Liver (tissue), 9 donors: ENCODE measurements around the gene CRIP1. TPM values are rescaled to one million over a fixed set of nuclear protein-coding genes. Genes with fewer than 3 reads are reported as not detected.

ENCODE experiments used
- DNase-seq: peaks from one replicate; pipeline ENCODE4 v3.0.0-alpha.2; 2017; ENCODE audit warnings: low spot score
- H3K27ac ChIP-seq, 2 donors: one replicate each; pipeline ENCODE4 v1.7.0; 2013; ENCODE audit warnings: inconsistent platforms in 2 of 2, low read length in 2 of 2, control low read depth in 1 of 2, low read depth in 1 of 2, mild to moderate bottlenecking in 1 of 2
- H3K27me3 ChIP-seq, 4 donors: one replicate each; pipeline versions ENCODE4 v1.6.1 to v1.7.0; 2013; ENCODE audit warnings: low read length in 3 of 4, inconsistent platforms in 1 of 4, mild to moderate bottlenecking in 1 of 4, moderate library complexity in 1 of 4; ENCODE audit not compliant: control insufficient read depth in 4 of 4, insufficient read depth in 4 of 4
- H3K36me3 ChIP-seq, 4 donors: one replicate each; pipeline versions ENCODE4 v1.6.1 to v1.7.0; 2013; ENCODE audit warnings: low read length in 3 of 4, mild to moderate bottlenecking in 3 of 4, low read depth in 1 of 4, moderate library complexity in 1 of 4; ENCODE audit not compliant: control insufficient read depth in 4 of 4, insufficient read depth in 3 of 4
- H3K4me1 ChIP-seq, 4 donors: one replicate each; pipeline versions ENCODE4 v1.6.1 to v1.7.0; 2013; ENCODE audit warnings: low read length in 3 of 4, mild to moderate bottlenecking in 3 of 4, moderate library complexity in 1 of 4; ENCODE audit not compliant: control insufficient read depth in 4 of 4, insufficient read depth in 4 of 4
- H3K4me3 ChIP-seq, 3 donors: one replicate each; pipeline versions ENCODE4 v1.6.1 to v1.7.0; 2013; ENCODE audit warnings: low read length in 3 of 3, control low read depth in 1 of 3, low read depth in 1 of 3, mild to moderate bottlenecking in 1 of 3
- H3K9ac ChIP-seq, 2 donors: one replicate each; pipeline ENCODE4 v1.7.0; 2013; ENCODE audit warnings: low read length in 2 of 2, mild to moderate bottlenecking in 2 of 2, moderate library complexity in 2 of 2, control low read depth in 1 of 2, low read depth in 1 of 2
- H3K9me3 ChIP-seq, 4 donors: one replicate each; pipeline versions ENCODE4 v1.6.1 to v1.7.0; 2013; ENCODE audit warnings: low read length in 3 of 4; ENCODE audit not compliant: control insufficient read depth in 4 of 4
- ATF3 ChIP-seq: IDR thresholded peaks from 2 replicates; pipeline ENCODE4 v1.6.1; 2016; ENCODE audit warnings: antibody characterized with exemption
- CTCF ChIP-seq: fragments of 150-350 bp; IDR thresholded peaks from 2 replicates; pipeline ENCODE4 v1.5.1; 2017; ENCODE audit warnings: improper control_type of control experiment, low read depth, low read length; ENCODE audit not compliant: missing input control
- EGR1 ChIP-seq, 2 donors: IDR thresholded peaks; 2 replicates each; pipeline ENCODE4 v1.6.1; 2016 to 2018; ENCODE audit warnings: antibody characterized with exemption in 2 of 2, low read depth in 2 of 2
- FOXA1 ChIP-seq: IDR thresholded peaks from 2 replicates; pipeline ENCODE4 v1.6.1; 2016; ENCODE audit warnings: antibody characterized with exemption
- FOXA2 ChIP-seq: IDR thresholded peaks from 2 replicates; pipeline ENCODE4 v1.6.1; 2016; ENCODE audit warnings: antibody characterized with exemption
- GABPA ChIP-seq, 2 donors: IDR thresholded peaks in 1 of 2; conservative IDR thresholded peaks in 1 of 2; 2 replicates each; pipeline ENCODE4 v1.6.1; 2016; ENCODE audit warnings: antibody characterized with exemption in 2 of 2, mild to moderate bottlenecking in 1 of 2, moderate library complexity in 1 of 2
- HNF4A ChIP-seq, 2 donors: conservative IDR thresholded peaks; 2 replicates each; pipeline ENCODE4 v1.6.1; 2016; ENCODE audit warnings: antibody characterized with exemption in 2 of 2, mild to moderate bottlenecking in 2 of 2
- HNF4G ChIP-seq: IDR thresholded peaks from 2 replicates; pipeline ENCODE4 v1.6.1; 2016; ENCODE audit warnings: antibody characterized with exemption
- JUND ChIP-seq, 2 donors: IDR thresholded peaks; 2 replicates each; pipeline ENCODE4 v1.6.1; 2016; ENCODE audit warnings: antibody characterized with exemption in 2 of 2
- MAX ChIP-seq: IDR thresholded peaks from 2 replicates; pipeline ENCODE4 v1.6.1; 2016; ENCODE audit warnings: antibody characterized with exemption
- NR2F2 ChIP-seq: IDR thresholded peaks from 2 replicates; pipeline ENCODE4 v1.6.1; 2016; ENCODE audit warnings: antibody characterized with exemption
- RAD21 ChIP-seq, 2 donors: IDR thresholded peaks; 2 replicates each; pipeline ENCODE4 v1.6.1; 2016; ENCODE audit warnings: antibody characterized with exemption in 2 of 2, mild to moderate bottlenecking in 2 of 2
- REST ChIP-seq: IDR thresholded peaks from 2 replicates; pipeline ENCODE4 v1.6.1; 2016; ENCODE audit warnings: antibody characterized with exemption, mild to moderate bottlenecking
- RXRA ChIP-seq, 2 donors: IDR thresholded peaks; 2 replicates each; pipeline ENCODE4 v1.6.1; 2017 to 2018; ENCODE audit warnings: antibody characterized with exemption in 2 of 2, mild to moderate bottlenecking in 1 of 2
- SP1 ChIP-seq: IDR thresholded peaks from 2 replicates; pipeline ENCODE4 v1.6.1; 2018; ENCODE audit warnings: antibody characterized with exemption, mild to moderate bottlenecking
- TAF1 ChIP-seq: conservative IDR thresholded peaks from 2 replicates; pipeline ENCODE4 v1.6.1; 2016; ENCODE audit warnings: antibody characterized with exemption, mild to moderate bottlenecking
- YY1 ChIP-seq: IDR thresholded peaks from 2 replicates; pipeline ENCODE4 v1.6.1; 2016; ENCODE audit warnings: antibody characterized with exemption, mild to moderate bottlenecking
- ZBTB33 ChIP-seq: IDR thresholded peaks from 2 replicates; pipeline ENCODE4 v1.6.1; 2016; ENCODE audit warnings: antibody characterized with exemption
- WGBS: extraction: QIAGEN DNeasy Blood & Tissue Kit; methylation state at CpG from one replicate; pipeline ENCODE4 v1.1.7; 2013; 5-methylcytosine and 5-hydroxymethylcytosine counted together
- polyA plus RNA-seq, 2 donors: library from polyadenylated mRNA; stranded (reverse) in 1 of 2; unstranded in 1 of 2; fragments of 200-250 nt in 1 of 2; fragments of >200 nt in 1 of 2; fragmentation: Nextera tagmentation in 1 of 2; extraction: Ambion mirVana in 1 of 2; gene quantifications; one replicate each; pipeline versions ENCODE4 v1.2.1 to v1.2.3, GENCODE V29; 2013 to 2015
- total RNA-seq, 2 donors: library from RNA; depleted of rRNA; stranded (reverse); fragments of >200 nt; gene quantifications; one replicate each; pipeline ENCODE4 v1.2.3, GENCODE V29; 2014
- donor health status: healthy.
- donor health status: healthy.
- donor health status: healthy.
- donor health status: healthy.
- donor health status: healthy.

Gene CRIP1
- total and polyA plus RNA-seq, 4 donors: 1.4 to 11.4 (median 3.9) TPM

GRCh38 chr14:105491366-105491973 lies 4.8 kb downstream of the CRIP1 start:
- WGBS: under 1% methylated on average over 53 of the region's 53 CpGs
- Histone ChIP-seq H3K27ac (peak overlapping the region; percentile 26 to 68), H3K9me3 (no peaks in the 10 kb centered on the region), H3K9ac (no peak overlapping the region), H3K36me3 (no peaks in the 10 kb centered on the region), H3K27me3 (no peaks in the 10 kb centered on the region), H3K4me3 (peak overlapping the region in 2 of 3 donors; percentile 55 to 64), H3K4me1 (peaks cover 13 to 75% (median 50%) of the 10 kb centered on the region in 4 donors)
- peak; percentile 88 for DNase-seq
- TF ChIP-seq RAD21 (IDR thresholded peaks at IDR 0.05): no peak
- no peak for TF ChIP-seq FOXA2
- TF ChIP-seq HNF4G: no peak
- no peak for TF ChIP-seq SP1
- no peak for TF ChIP-seq ATF3
- no peak for TF ChIP-seq YY1
- no peak for TF ChIP-seq FOXA1
- TF ChIP-seq REST: no peak
- TF ChIP-seq MAX: no peak
- no peak for TF ChIP-seq EGR1 (IDR thresholded peaks at IDR 0.05; ENCODE audit: low read depth in 2 of 2)
- no peak for TF ChIP-seq RXRA (IDR thresholded peaks at IDR 0.05)
- TF ChIP-seq NR2F2: no peak
- TF ChIP-seq JUND (IDR thresholded peaks at IDR 0.05): no peak
- TF ChIP-seq ZBTB33: no peak
- no peak for TF ChIP-seq TAF1
- TF ChIP-seq HNF4A (conservative IDR thresholded peaks at IDR 0.05): no peak
- no peak for TF ChIP-seq CTCF
- TF ChIP-seq GABPA (IDR thresholded peaks at IDR 0.05 in 1 of 2, conservative IDR thresholded peaks at IDR 0.05 in 1 of 2): no peak
